CD4-positive, alpha-beta T cell (primary cell): ENCODE measurements around the gene ARID3A. TPM values are rescaled to one million over a fixed set of nuclear protein-coding genes. Genes with fewer than 3 reads are reported as not detected.

Source experiments
- ATAC-seq: fragments of 200-7000 bp; cut with Tn5 transposase; one replicate; pipeline ENCODE4 v1.10.0; 2022; ENCODE audit warnings: mild to moderate bottlenecking; ENCODE audit not compliant: poor library complexity
- CTCF ChIA-PET: fragments of 350-600 bp; sonication (Branson Sonifier 250); formaldehyde crosslinking; loops from one replicate; lab custom pipeline; 2021; ENCODE audit warnings: antibody characterized with exemption, inconsistent platforms; lab: Charles Lee
- POLR2A ChIA-PET: fragments of 350-600 bp; sonication (Branson Sonifier 250); formaldehyde crosslinking; loops from one replicate; lab custom pipeline; 2021; ENCODE audit warnings: antibody characterized with exemption, inconsistent platforms; lab: Charles Lee
- DNase-seq, 14 experiments: peaks; one replicate each; pipeline ENCODE4 v3.0.0-alpha.2; 2013 to 2020; ENCODE audit warnings: mixed read lengths in 2 of 14
- H3K27ac ChIP-seq, 2 donors: one replicate each; pipeline versions ENCODE4 v1.5.1 to v1.7.0; 2013; ENCODE audit warnings: low read length in 2 of 2, low read depth in 1 of 2, mild to moderate bottlenecking in 1 of 2
- H3K27me3 ChIP-seq, 2 experiments: 1 replicate in 1 of 2; 2 replicates in 1 of 2; pipeline versions ENCODE4 v1.6.1 to v1.7.0; 2013; ENCODE audit warnings: low read length in 2 of 2, control low read depth in 1 of 2, mild to moderate bottlenecking in 1 of 2, moderate library complexity in 1 of 2; ENCODE audit not compliant: insufficient read depth in 2 of 2, control insufficient read depth in 1 of 2
- H3K36me3 ChIP-seq: one replicate; pipeline ENCODE4 v1.6.1; 2013; ENCODE audit warnings: low read length, control low read depth; ENCODE audit not compliant: insufficient read depth
- H3K4me1 ChIP-seq: one replicate; pipeline ENCODE4 v1.6.1; 2013; ENCODE audit warnings: low read length, control low read depth; ENCODE audit not compliant: insufficient read depth
- H3K4me3 ChIP-seq: one replicate; pipeline ENCODE4 v1.5.1; 2013; ENCODE audit warnings: mild to moderate bottlenecking, low read length, moderate library complexity
- H3K9me3 ChIP-seq, 2 experiments: 1 replicate in 1 of 2; 2 replicates in 1 of 2; pipeline versions ENCODE4 v1.6.1 to v1.7.0; 2013; ENCODE audit warnings: low read length in 2 of 2, mild to moderate bottlenecking in 2 of 2, control low read depth in 1 of 2, moderate library complexity in 1 of 2; ENCODE audit not compliant: control insufficient read depth in 1 of 2, insufficient read depth in 1 of 2
- H3K27ac Mint-ChIP-seq: one replicate; pipeline ENCODE4 v1.8.0; 2020; ENCODE audit warnings: mixed read lengths
- H3K27me3 Mint-ChIP-seq: one replicate; pipeline ENCODE4 v1.8.0; 2021; ENCODE audit warnings: mixed read lengths
- H3K36me3 Mint-ChIP-seq: one replicate; pipeline ENCODE4 v1.8.0; 2021; ENCODE audit warnings: low read depth, mixed read lengths
- H3K4me1 Mint-ChIP-seq: one replicate; pipeline ENCODE4 v1.8.0; 2021; ENCODE audit warnings: low read depth, mixed read lengths
- H3K4me3 Mint-ChIP-seq: one replicate; pipeline ENCODE4 v1.8.0; 2020; ENCODE audit warnings: mild to moderate bottlenecking, mixed read lengths
- H3K9me3 Mint-ChIP-seq: one replicate; pipeline ENCODE4 v1.8.0; 2020; ENCODE audit warnings: mixed read lengths
- CTCF ChIP-seq: fragments of 200-600 bp; IDR thresholded peaks from one replicate; pipeline ENCODE4 v1.8.0; 2022; ENCODE audit warnings: antibody characterized with exemption, mild to moderate bottlenecking
- intact Hi-C, 2 experiments: fragments of 100-400 bp; cut with DNase I in 1 of 2; cut with micrococcal nuclease in 1 of 2; formaldehyde crosslinking; loops; one replicate each; pipeline versions ENCODE4 v1.15.1 to v1.9.0; 2023 to 2025; cut with DNase I, micrococcal nuclease
- total RNA-seq, 174 experiments: library from RNA in 2 of 174; stranded (reverse) in 2 of 174; gene quantifications; one replicate each; pipeline ENCODE4 v1.2.3 and lab custom pipeline; 2021 to 2026

The ARID3A gene
- total RNA-seq, 2 experiments from 2014 or later, result 3.7 to 4.1 TPM

- peaks cover 44% of the 10 kb centered on the region for H3K36me3 Mint-ChIP-seq
- peaks cover 3% of the 10 kb centered on the region for H3K27me3 Mint-ChIP-seq
- H3K4me3 Mint-ChIP-seq, result peak overlapping the region; percentile 84
- peak overlapping the region; percentile 98 for H3K27ac Mint-ChIP-seq
- peaks cover 25% of the 10 kb centered on the region for H3K4me1 Mint-ChIP-seq
- intact Hi-C loops, result loop anchor here (2.0 kb wide), 2 partner anchors 20 to 30 kb away; no protein-coding TSS in a partner anchor
- H3K9me3 Mint-ChIP-seq, result no peaks in the 10 kb centered on the region
- no peaks in the 10 kb centered on the region for H3K9me3 ChIP-seq
- TF ChIP-seq CTCF, result no peak
- CTCF ChIA-PET, result interaction anchor here (0.7 to 2.3 kb wide), 6 partner anchors 9 to 28 kb away, joined by 3 to 12 read pairs (median 4); no protein-coding TSS in a partner anchor
- H3K27me3 ChIP-seq, result no peaks in the 10 kb centered on the region
- H3K4me1 ChIP-seq, result peaks cover 25% of the 10 kb centered on the region
- POLR2A ChIA-PET, result interaction anchor here (0.6 to 7.0 kb wide), 25 partner anchors 10 to 381 kb away, joined by 3 to 183 read pairs (median 4); partner anchors contain the start of genes ABCA7, CIRBP, KISS1R and PTBP1
- ATAC-seq (no peak), DNase-seq (peak in 1 of 14 experiments; percentile 52)
- H3K27ac ChIP-seq, result peak overlapping the region; percentile 58 to 92
- peaks cover 36% of the 10 kb centered on the region for H3K36me3 ChIP-seq
- H3K4me3 ChIP-seq, result peak overlapping the region; percentile 69
These were observed 33.5 kb upstream of the ARID3A start for GRCh38 chr19:892243-892893.

- peak within 1 kb of the TSS; percentile 98 for H3K27ac Mint-ChIP-seq
- POLR2A ChIA-PET, result interaction anchor here (0.6 to 7.0 kb wide), 28 partner anchors 11 to 382 kb away, joined by 3 to 183 read pairs (median 4); partner anchors contain the start of genes ABCA7, CIRBP, KISS1R and PTBP1
- H3K4me3 Mint-ChIP-seq, result peak within 1 kb of the TSS; percentile 93
These were observed 32.7 kb upstream of the ARID3A start, which contains the start of the genes MED16 and RNU6-9 for GRCh38 chr19:892894-893689. TSS of gene MED16 (minus strand) at chr19:893187. CDS start at chr19:891131, 2,056 bp downstream. TSS of gene RNU6-9 (plus strand) at chr19:893484.

More at GRCh38 chr19:892894-893689, 32.7 kb upstream of the ARID3A start, which contains the start of the genes MED16 and RNU6-9:
- ATAC-seq, result peak; percentile 90
- peaks cover 50% of the 10 kb centered on the region for H3K36me3 Mint-ChIP-seq
- peak; percentile 81 to 97 (median 89) for DNase-seq
- CTCF ChIA-PET, result interaction anchor here (0.7 to 2.3 kb wide), 9 partner anchors 9 to 36 kb away, joined by 3 to 12 read pairs (median 3); no protein-coding TSS in a partner anchor
- H3K4me1 Mint-ChIP-seq, result peaks cover 25% of the 10 kb centered on the region
- no peaks in the 10 kb centered on the region for H3K9me3 ChIP-seq
- peak within 1 kb of the TSS; percentile 69 for H3K4me3 ChIP-seq
- no peaks in the 10 kb centered on the region for H3K9me3 Mint-ChIP-seq
- intact Hi-C loops, result loop anchor here (1.0 to 2.0 kb wide), 4 partner anchors 16 to 30 kb away; partner anchors contain the start of gene R3HDM4 (in 1 of the 2)
- TF ChIP-seq CTCF, result no peak
- peaks cover 3% of the 10 kb centered on the region for H3K27me3 Mint-ChIP-seq
- H3K36me3 ChIP-seq, result peaks cover 40% of the 10 kb centered on the region
- no peaks in the 10 kb centered on the region for H3K27me3 ChIP-seq
- H3K27ac ChIP-seq, result peak within 1 kb of the TSS; percentile 92
- H3K4me1 ChIP-seq, result peaks cover 25% of the 10 kb centered on the region
